H1 (cell line): ENCODE results near the gene GALK1. TPM values are rescaled to one million over a fixed set of nuclear protein-coding genes. Genes with fewer than 3 reads are reported as not detected.

Experiments
- CTCF ChIA-PET: fragments of 300-600 bp; sonication (Branson Sonifier 250); formaldehyde crosslinking; loops from one replicate; lab custom pipeline; 2021; ENCODE audit not compliant: partially characterized antibody; lab: Charles Lee
- POLR2A ChIA-PET: fragments of 300-600 bp; sonication (Branson Sonifier 250); formaldehyde crosslinking; loops from one replicate; lab custom pipeline; 2021; ENCODE audit warnings: inconsistent platforms; ENCODE audit not compliant: partially characterized antibody; lab: Charles Lee
- DNase-seq, 2 experiments: peaks; one replicate each; pipeline versions ENCODE4 v3.0.0 to v3.0.0-alpha.2; 2010 to 2022; ENCODE audit warnings: low spot score in 2 of 2, low read depth in 1 of 2, mixed read lengths in 1 of 2
- FAIRE-seq: peaks from 2 replicates; lab custom pipeline; 2011; peaks lifted over from hg19 to GRCh38; lab: Jason Lieb, UNC
- H2AFZ ChIP-seq: 2 replicates; pipeline ENCODE4 v1.8.1; 2012; ENCODE audit warnings: low read length, inconsistent platforms
- H2AK5ac ChIP-seq: 2 replicates; pipeline ENCODE4 v1.6.1; 2013; ENCODE audit warnings: low read depth, low read length
- H2BK120ac ChIP-seq: replicated peaks from 2 replicates; pipeline ENCODE3; 2013; ENCODE audit warnings: low read depth, low read length, inconsistent platforms
- H2BK12ac ChIP-seq: 2 replicates; pipeline ENCODE4 v1.6.1; 2013; ENCODE audit warnings: low read depth, low read length
- H2BK15ac ChIP-seq: 2 replicates; pipeline ENCODE4 v1.6.1; 2013; ENCODE audit warnings: low read length
- H2BK20ac ChIP-seq: 2 replicates; pipeline ENCODE4 v1.6.1; 2013; ENCODE audit warnings: low read length
- H2BK5ac ChIP-seq: 2 replicates; pipeline ENCODE4 v1.6.1; 2013; ENCODE audit warnings: low read depth, low read length
- H3K14ac ChIP-seq: 2 replicates; pipeline ENCODE4 v1.6.1; 2013; ENCODE audit warnings: inconsistent platforms; ENCODE audit not compliant: insufficient read length
- H3K18ac ChIP-seq: 2 replicates; pipeline ENCODE4 v1.6.1; 2013; ENCODE audit warnings: low read length; ENCODE audit errors: extremely low read depth
- H3K23ac ChIP-seq: 2 replicates; pipeline ENCODE4 v1.6.1; 2013; ENCODE audit warnings: inconsistent platforms; ENCODE audit not compliant: insufficient read length
- H3K23me2 ChIP-seq: 2 replicates; pipeline ENCODE4 v1.6.1; 2013; ENCODE audit warnings: low read depth, low read length
- H3K27ac ChIP-seq: 2 replicates; pipeline ENCODE4 v1.6.1; 2011; ENCODE audit warnings: low read depth, low read length, inconsistent platforms
- H3K27me3 ChIP-seq, 4 experiments: replicated peaks in 1 of 4; 1 replicate in 1 of 4; 2 replicates in 3 of 4; pipeline versions ENCODE4 v1.6.1 to v1.8.1; 2011 to 2013; ENCODE audit warnings: low read length in 3 of 4, mild to moderate bottlenecking in 3 of 4, inconsistent platforms in 2 of 4, mixed read lengths in 2 of 4, moderate library complexity in 1 of 4; ENCODE audit not compliant: control insufficient read depth in 3 of 4, insufficient read depth in 3 of 4; ENCODE audit errors: extremely low read depth in 1 of 4
- H3K36me3 ChIP-seq, 4 experiments: 2 replicates each; pipeline versions ENCODE4 v1.6.1 to v1.8.1; 2011 to 2013; ENCODE audit warnings: mild to moderate bottlenecking in 4 of 4, low read length in 3 of 4, moderate library complexity in 2 of 4, control low read depth in 1 of 4, inconsistent platforms in 1 of 4; ENCODE audit not compliant: insufficient read depth in 4 of 4, control insufficient read depth in 2 of 4
- H3K4ac ChIP-seq: replicated peaks from 2 replicates; pipeline ENCODE3; 2013; ENCODE audit warnings: low read length, low read depth, mixed read lengths, inconsistent platforms; ENCODE audit not compliant: insufficient read length
- H3K4me1 ChIP-seq, 4 experiments: replicated peaks in 1 of 4; 1 replicate in 1 of 4; 2 replicates in 3 of 4; pipeline versions ENCODE4 v1.6.1 to v1.8.1; 2011 to 2013; ENCODE audit warnings: low read length in 3 of 4, inconsistent platforms in 2 of 4, mixed read lengths in 1 of 4; ENCODE audit not compliant: insufficient read depth in 4 of 4, control insufficient read depth in 3 of 4
- H3K4me2 ChIP-seq, 2 experiments: 2 replicates each; pipeline versions ENCODE4 v1.6.1 to v1.8.1; 2011 to 2013; ENCODE audit warnings: low read depth in 2 of 2, low read length in 2 of 2, control low read depth in 1 of 2, inconsistent platforms in 1 of 2, mild to moderate bottlenecking in 1 of 2; ENCODE audit not compliant: insufficient read depth in 1 of 2
- H3K4me3 ChIP-seq, 4 experiments: fragments of 200-600, 300-600 bp in 1 of 4; sonication (generic), shearing (Covaris generic), sonication (Bioruptor Twin) in 1 of 4; 2 replicates each; pipeline versions ENCODE4 v1.5.1 to v1.8.1; 2011 to 2016; ENCODE audit warnings: low read length in 4 of 4, low read depth in 3 of 4, control low read depth in 2 of 4, inconsistent platforms in 2 of 4, mild to moderate bottlenecking in 2 of 4, mixed read lengths in 1 of 4, moderate library complexity in 1 of 4; ENCODE audit not compliant: insufficient read depth in 2 of 4; ENCODE audit errors: extremely low read depth in 1 of 4
- H3K56ac ChIP-seq: replicated peaks from 2 replicates; pipeline ENCODE3; 2013; ENCODE audit warnings: low read depth, mild to moderate bottlenecking, mixed read lengths, low read length, inconsistent platforms; ENCODE audit not compliant: insufficient read length
- H3K79me1 ChIP-seq: 2 replicates; pipeline ENCODE4 v1.6.1; 2013; ENCODE audit warnings: low read depth, low read length, control low read depth
- H3K79me2 ChIP-seq, 2 experiments: 2 replicates each; pipeline versions ENCODE4 v1.6.1 to v1.8.1; 2012 to 2013; ENCODE audit warnings: low read length in 2 of 2, mild to moderate bottlenecking in 2 of 2, inconsistent platforms in 1 of 2; ENCODE audit not compliant: insufficient read depth in 2 of 2, control insufficient read depth in 1 of 2
- H3K9ac ChIP-seq, 4 experiments: replicated peaks in 1 of 4; 1 replicate in 1 of 4; 2 replicates in 3 of 4; pipeline versions ENCODE4 v1.6.1 to v1.8.1; 2011 to 2013; ENCODE audit warnings: low read depth in 3 of 4, low read length in 3 of 4, control low read depth in 2 of 4, mild to moderate bottlenecking in 2 of 4, moderate library complexity in 2 of 4, inconsistent platforms in 1 of 4; ENCODE audit errors: extremely low read depth in 1 of 4
- H3K9me3 ChIP-seq, 2 experiments: 2 replicates each; pipeline versions ENCODE4 v1.6.1 to v1.8.1; 2012 to 2013; ENCODE audit warnings: mild to moderate bottlenecking in 2 of 2, moderate library complexity in 2 of 2, control low read depth in 1 of 2, inconsistent platforms in 1 of 2, low read depth in 1 of 2, low read length in 1 of 2, mixed read lengths in 1 of 2; ENCODE audit not compliant: insufficient read depth in 2 of 2
- H4K20me1 ChIP-seq, 2 experiments: replicated peaks in 1 of 2; 2 replicates each; pipeline versions ENCODE3 to v1.8.1; 2011 to 2013; ENCODE audit warnings: inconsistent platforms in 2 of 2, low read length in 2 of 2, mild to moderate bottlenecking in 1 of 2; ENCODE audit not compliant: insufficient read depth in 2 of 2, control insufficient read depth in 1 of 2
- H4K5ac ChIP-seq: 2 replicates; pipeline ENCODE4 v1.6.1; 2013; ENCODE audit warnings: low read length, low read depth, mixed read lengths, inconsistent platforms; ENCODE audit not compliant: insufficient read length
- H4K8ac ChIP-seq: 2 replicates; pipeline ENCODE4 v1.8.0; 2013; ENCODE audit warnings: mild to moderate bottlenecking, moderate library complexity, low read length, inconsistent platforms; ENCODE audit not compliant: insufficient read depth; ENCODE audit errors: extremely low read depth
- H4K91ac ChIP-seq: replicated peaks from 2 replicates; pipeline ENCODE3; 2013; ENCODE audit warnings: low read length, mixed read lengths, inconsistent platforms; ENCODE audit not compliant: insufficient read length
- JUND ChIP-seq: IDR thresholded peaks from 2 replicates; pipeline ENCODE4 v1.6.1; 2011; ENCODE audit warnings: mild to moderate bottlenecking, improper control_type of control experiment, low read length
- NRF1 ChIP-seq: IDR thresholded peaks from 2 replicates; pipeline ENCODE4 v1.6.1; 2011; ENCODE audit warnings: mild to moderate bottlenecking, low read depth, low read length, improper control_type of control experiment
- RNF2 ChIP-seq: fragments of 200-900, 300-1000 bp; sonication (generic); IDR thresholded peaks from 2 replicates; pipeline ENCODE4 v1.7.1; 2016; ENCODE audit warnings: borderline replicate concordance, low read depth, mild to moderate bottlenecking, antibody characterized with exemption, low read length; ENCODE audit not compliant: poor library complexity, severe bottlenecking; ENCODE audit errors: missing control alignments
- WGBS, 2 experiments: shearing (Covaris generic) in 1 of 2; methylation state at CpG; one replicate each; pipeline versions ENCODE4 v1.1.6 to v1.1.7; 2013 to 2015; ENCODE audit warnings: low lambda C conversion rate in 2 of 2, mixed read lengths in 2 of 2, inconsistent platforms in 1 of 2, low coverage in 1 of 2, missing lambda C conversion rate in 1 of 2; ENCODE audit not compliant: insufficient replicate concordance in 2 of 2, insufficient coverage in 1 of 2, insufficient read length in 1 of 2; ENCODE audit errors: extremely low coverage in 1 of 2, missing lambda C conversion rate in 1 of 2; 5-methylcytosine and 5-hydroxymethylcytosine counted together
- polyA plus RNA-seq, 7 experiments: library from polyadenylated mRNA; depleted of rRNA in 3 of 7; stranded (reverse) in 5 of 7; unstranded in 2 of 7; fragments of >200 nt in 5 of 7; fragments of 200-250 nt in 2 of 7; gene quantifications; 1 replicate in 5 of 7; 2 replicates in 1 of 7; 4 replicates in 1 of 7; pipeline versions ENCODE4 v1.2.1 to v1.2.3, GENCODE V29; 2011 to 2013; ENCODE audit warnings: missing spikeins in 2 of 7, mixed read lengths in 2 of 7
- total RNA-seq: library from RNA; stranded (reverse); fragmentation: NEBNext Ultra II Directional; extraction: Animal tissue kit (Norgen Biotek cat#: 25700); gene quantifications from 2 replicates; pipeline ENCODE4 v1.2.1, GENCODE V29; 2021

Gene GALK1
- total and polyA plus RNA-seq, 2 of the 8 experiments (the other 6 are each of a cell fraction or from before 2014, with no cell fraction given): 34.1 to 47.9 TPM

- no peak overlapping the region for H2BK120ac ChIP-seq
- no peak overlapping the region for H3K18ac ChIP-seq
- 92% methylated on average over 5 of the region's 5 CpGs; no CpG with 5 or more reads in 1 of the 2 experiments for WGBS, 2 experiments
- no peak overlapping the region for H3K56ac ChIP-seq
- no peaks in the 10 kb centered on the region for H3K4me1 ChIP-seq
- DNase-seq (no peak), FAIRE-seq (no peak)
- no peak overlapping the region for H4K5ac ChIP-seq
- peaks cover 0 to 11% of the 10 kb centered on the region in 2 experiments for H4K20me1 ChIP-seq
- H3K9ac ChIP-seq: no peak overlapping the region
- peaks cover 0 to 2% of the 10 kb centered on the region in 2 experiments; a peak in 1 of 4 replicates for H3K79me2 ChIP-seq
- no peaks in the 10 kb centered on the region for H3K23me2 ChIP-seq
- TF ChIP-seq JUND: no peak
- TF ChIP-seq NRF1: no peak
- no peak for TF ChIP-seq RNF2
- POLR2A ChIA-PET: interaction anchor here (0.7 kb wide), 2 partner anchors 12 to 32 kb away, joined by 3 read pairs; no protein-coding TSS in a partner anchor
- H2BK15ac ChIP-seq: no peak overlapping the region
- no peak overlapping the region for H2BK12ac ChIP-seq
- H2AK5ac ChIP-seq: no peak overlapping the region
- no peak overlapping the region for H3K27ac ChIP-seq
- no peak overlapping the region for H4K91ac ChIP-seq
- H3K4me2 ChIP-seq: no peak overlapping the region
- H2BK5ac ChIP-seq: no peak overlapping the region
- H2BK20ac ChIP-seq: no peak overlapping the region
- no peak overlapping the region for H4K8ac ChIP-seq
- no peaks in the 10 kb centered on the region; the same call in 1 of the 2 replicates for H3K79me1 ChIP-seq
- CTCF ChIA-PET: interaction anchor here (1.2 to 1.6 kb wide), 4 partner anchors 11 to 20 kb away, joined by 3 to 6 read pairs (median 4); no protein-coding TSS in a partner anchor
- H3K9me3 ChIP-seq: no peaks in the 10 kb centered on the region
- peaks cover 14 to 39% (median 33%) of the 10 kb centered on the region in 4 experiments; a peak in 7 of 8 replicates for H3K36me3 ChIP-seq
- H2AFZ ChIP-seq: no peak overlapping the region
- H3K27me3 ChIP-seq: no peaks in the 10 kb centered on the region
- H3K23ac ChIP-seq: no peak overlapping the region
- no peak overlapping the region for H3K14ac ChIP-seq
- no peak overlapping the region for H3K4ac ChIP-seq
- H3K4me3 ChIP-seq: no peak overlapping the region
These were observed 45.2 kb upstream of the GALK1 start for GRCh38 chr17:75810216-75810615.
